A549 (cell line): ENCODE results near the gene PTHLH.

Experiments used
- BCL3 ChIP-seq: fragments of >200 bp; sonication (Bioruptor Twin); formaldehyde crosslinking; IDR thresholded peaks from 3 replicates; pipeline ENCODE4 v1.6.1; 2016
- CEBPB ChIP-seq, 2 experiments: fragments of >200 bp in 1 of 2; sonication (Bioruptor Twin) in 1 of 2; formaldehyde crosslinking in 1 of 2; IDR thresholded peaks; 2 replicates each; pipeline ENCODE4 v1.6.1; 2012 to 2016
- ESRRA ChIP-seq: fragments of 150-350 bp; IDR thresholded peaks from 2 replicates; pipeline ENCODE4 v1.6.1; 2014; ENCODE audit warnings: mild to moderate bottlenecking, low read length, borderline replicate concordance
- HDAC2 ChIP-seq: fragments of 200-600 bp; sonication (generic); IDR thresholded peaks from 2 replicates; pipeline ENCODE4 v1.6.1; 2016
- HMGXB4 ChIP-seq: fragments of 250-450 bp; sonication (Bioruptor Pico); IDR thresholded peaks from 2 replicates; pipeline ENCODE4 v1.5.0; 2021; ENCODE audit warnings: mild to moderate bottlenecking, moderate library complexity, borderline replicate concordance
- HOXA7 ChIP-seq: fragments of 250-450 bp; sonication (Bioruptor Pico); IDR thresholded peaks from 2 replicates; pipeline ENCODE4 v1.5.0; 2020; ENCODE audit warnings: mild to moderate bottlenecking, moderate library complexity
- MYC ChIP-seq: IDR thresholded peaks from 2 replicates; pipeline ENCODE4 v1.6.1; 2012; ENCODE audit warnings: mild to moderate bottlenecking, inconsistent platforms, low read length, improper control_type of control experiment, borderline replicate concordance
- POLR2A ChIP-seq: IDR thresholded peaks from 2 replicates; pipeline ENCODE4 v1.6.1; 2012; ENCODE audit warnings: mild to moderate bottlenecking, low read length
- REST ChIP-seq: fragments of 200-600 bp; sonication (generic); IDR thresholded peaks from 2 replicates; pipeline ENCODE4 v1.6.1; 2016; ENCODE audit warnings: antibody characterized with exemption, mild to moderate bottlenecking, moderate library complexity
- RFX5 ChIP-seq: fragments of 450-650 bp; IDR thresholded peaks from 2 replicates; pipeline ENCODE4 v1.7.1; 2014; ENCODE audit warnings: antibody characterized with exemption, mild to moderate bottlenecking, moderate library complexity
- ZNF302 ChIP-seq: fragments of 250-450 bp; sonication (Bioruptor Pico); IDR thresholded peaks from 2 replicates; pipeline ENCODE4 v1.9.0; 2021; ENCODE audit warnings: inconsistent platforms, mild to moderate bottlenecking, moderate library complexity
- TF ChIP-seq, protein P1 (sequence below): fragments of >200 bp; sonication (Bioruptor Twin); formaldehyde crosslinking; IDR thresholded peaks from 3 replicates; pipeline ENCODE4 v1.5.1; 2016

- TF ChIP-seq, protein P1, sequence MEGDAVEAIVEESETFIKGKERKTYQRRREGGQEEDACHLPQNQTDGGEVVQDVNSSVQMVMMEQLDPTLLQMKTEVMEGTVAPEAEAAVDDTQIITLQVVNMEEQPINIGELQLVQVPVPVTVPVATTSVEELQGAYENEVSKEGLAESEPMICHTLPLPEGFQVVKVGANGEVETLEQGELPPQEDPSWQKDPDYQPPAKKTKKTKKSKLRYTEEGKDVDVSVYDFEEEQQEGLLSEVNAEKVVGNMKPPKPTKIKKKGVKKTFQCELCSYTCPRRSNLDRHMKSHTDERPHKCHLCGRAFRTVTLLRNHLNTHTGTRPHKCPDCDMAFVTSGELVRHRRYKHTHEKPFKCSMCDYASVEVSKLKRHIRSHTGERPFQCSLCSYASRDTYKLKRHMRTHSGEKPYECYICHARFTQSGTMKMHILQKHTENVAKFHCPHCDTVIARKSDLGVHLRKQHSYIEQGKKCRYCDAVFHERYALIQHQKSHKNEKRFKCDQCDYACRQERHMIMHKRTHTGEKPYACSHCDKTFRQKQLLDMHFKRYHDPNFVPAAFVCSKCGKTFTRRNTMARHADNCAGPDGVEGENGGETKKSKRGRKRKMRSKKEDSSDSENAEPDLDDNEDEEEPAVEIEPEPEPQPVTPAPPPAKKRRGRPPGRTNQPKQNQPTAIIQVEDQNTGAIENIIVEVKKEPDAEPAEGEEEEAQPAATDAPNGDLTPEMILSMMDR: no peak
- TF ChIP-seq RFX5 (no peak), REST (no peak), HOXA7 (no peak), CEBPB (IDR thresholded peaks at IDR 0.05) (no peak), ZNF302 (CRISPR knock-in tag) (no peak), MYC (no peak), HMGXB4 (no peak), POLR2A (no peak), ESRRA (no peak), BCL3 (no peak), HDAC2 (no peak)
Measured at GRCh38 chr12:27915536-27915935, 57.0 kb downstream of the PTHLH start.
